Mammary epithelial cell (primary cell): ENCODE results near the gene THAP10.

Source experiments
- EZH2 ChIP-seq: IDR thresholded peaks from 2 replicates; pipeline ENCODE4 v1.6.1; 2012; ENCODE audit warnings: low read length, inconsistent platforms, borderline replicate concordance
- TF ChIP-seq, protein P1 (sequence below), 2 donors: IDR thresholded peaks in 1 of 2; conservative IDR thresholded peaks in 1 of 2; 2 replicates each; pipeline ENCODE4 v1.5.1; 2011 to 2012; ENCODE audit warnings: inconsistent platforms in 2 of 2, low read length in 2 of 2, mild to moderate bottlenecking in 2 of 2, control low read depth in 1 of 2, low read depth in 1 of 2; ENCODE audit not compliant: insufficient read depth in 1 of 2; ENCODE audit errors: extremely low read depth in 1 of 2

DNA sequence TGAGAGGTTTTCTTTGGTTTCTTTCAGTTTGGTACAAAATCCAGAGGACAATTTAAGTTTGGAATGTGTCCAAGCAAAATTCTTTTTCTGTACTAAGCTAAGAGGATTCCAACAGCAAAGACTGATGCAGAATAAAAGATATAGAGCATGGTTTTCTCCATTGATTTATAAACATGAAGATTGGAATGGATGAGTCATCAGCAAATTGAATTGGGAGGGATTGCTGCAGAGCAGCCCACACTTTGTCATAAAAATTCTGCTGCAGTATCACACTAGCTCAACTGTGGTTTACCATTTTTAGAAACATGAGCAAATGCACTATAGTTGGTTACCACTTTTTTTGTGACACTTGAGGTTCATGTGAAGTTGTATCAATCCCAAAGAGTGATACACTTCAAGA, 22.2 kb downstream of the THAP10 start:
- TF ChIP-seq, protein P1, sequence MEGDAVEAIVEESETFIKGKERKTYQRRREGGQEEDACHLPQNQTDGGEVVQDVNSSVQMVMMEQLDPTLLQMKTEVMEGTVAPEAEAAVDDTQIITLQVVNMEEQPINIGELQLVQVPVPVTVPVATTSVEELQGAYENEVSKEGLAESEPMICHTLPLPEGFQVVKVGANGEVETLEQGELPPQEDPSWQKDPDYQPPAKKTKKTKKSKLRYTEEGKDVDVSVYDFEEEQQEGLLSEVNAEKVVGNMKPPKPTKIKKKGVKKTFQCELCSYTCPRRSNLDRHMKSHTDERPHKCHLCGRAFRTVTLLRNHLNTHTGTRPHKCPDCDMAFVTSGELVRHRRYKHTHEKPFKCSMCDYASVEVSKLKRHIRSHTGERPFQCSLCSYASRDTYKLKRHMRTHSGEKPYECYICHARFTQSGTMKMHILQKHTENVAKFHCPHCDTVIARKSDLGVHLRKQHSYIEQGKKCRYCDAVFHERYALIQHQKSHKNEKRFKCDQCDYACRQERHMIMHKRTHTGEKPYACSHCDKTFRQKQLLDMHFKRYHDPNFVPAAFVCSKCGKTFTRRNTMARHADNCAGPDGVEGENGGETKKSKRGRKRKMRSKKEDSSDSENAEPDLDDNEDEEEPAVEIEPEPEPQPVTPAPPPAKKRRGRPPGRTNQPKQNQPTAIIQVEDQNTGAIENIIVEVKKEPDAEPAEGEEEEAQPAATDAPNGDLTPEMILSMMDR (conservative IDR thresholded peaks at IDR 0.05 in 1 of 2, IDR thresholded peaks at IDR 0.05 in 1 of 2; ENCODE audit: extremely low read depth in 1 of 2, insufficient read depth in 1 of 2, low read depth in 1 of 2, low read length in 2 of 2) = no peak
- no peak for TF ChIP-seq EZH2
